GM21717 (cell line): ENCODE results near the gene HMG20A.

Source experiments
- ATAC-seq: cut with Tn5 transposase; IDR thresholded peaks from one replicate; pipeline ENCODE4 v1.9.1; 2021; ENCODE audit warnings: mild to moderate bottlenecking, moderate library complexity; ENCODE audit not compliant: unreplicated experiment

The HMG20A gene

DNA sequence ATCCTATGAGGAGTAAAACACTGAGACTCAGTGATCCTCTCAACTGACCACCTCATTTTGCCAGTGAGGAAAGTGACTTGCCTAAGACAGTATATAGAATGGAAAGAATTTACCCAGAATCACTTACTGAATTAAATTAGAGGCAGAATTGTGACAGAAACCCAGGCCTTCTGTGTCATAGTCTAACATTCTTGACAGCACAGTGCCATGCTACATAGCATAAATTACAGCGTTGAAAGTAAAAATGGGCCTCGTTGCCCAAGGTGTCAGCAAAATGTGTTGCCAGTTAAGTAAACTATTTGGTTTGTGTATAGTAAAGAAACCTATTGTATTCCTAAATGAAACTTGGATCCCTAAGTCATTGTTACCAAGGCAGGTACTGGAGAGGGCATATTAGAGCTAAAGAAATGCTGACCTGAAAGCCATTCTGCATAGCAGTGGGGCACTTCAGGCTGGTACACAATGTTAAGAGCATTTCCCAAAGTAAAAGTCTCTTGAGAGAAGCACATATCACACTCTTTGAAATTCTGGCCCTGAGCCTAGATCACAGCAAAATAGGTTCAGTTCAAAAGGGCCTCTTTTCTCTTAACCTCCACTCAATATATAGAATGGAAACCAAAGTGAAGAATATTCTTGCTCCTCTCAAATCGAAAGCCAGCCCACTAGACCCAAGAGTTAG, 53.8 kb downstream of the HMG20A start:
- no peak for ATAC-seq

DNA sequence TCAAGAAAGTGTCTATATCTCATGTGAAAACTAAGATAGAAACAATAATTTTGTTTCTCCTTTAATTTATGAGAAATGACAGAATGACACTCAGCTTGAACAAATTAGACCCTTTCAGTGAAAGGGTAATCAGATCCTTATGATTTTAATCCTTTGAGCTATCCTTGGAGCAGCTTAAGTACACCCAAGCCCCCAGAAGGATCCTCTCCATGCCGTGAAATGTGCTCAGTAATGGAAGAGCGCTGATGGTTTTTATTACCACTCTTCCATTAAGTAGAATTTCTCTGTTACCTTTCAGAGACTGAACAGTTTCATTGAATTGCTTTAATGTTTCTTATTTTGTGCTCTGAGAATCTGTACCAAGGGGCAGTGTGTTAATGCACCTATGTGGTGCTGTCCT, 54.3 kb downstream of the HMG20A start:
- ATAC-seq, result no peak

DNA sequence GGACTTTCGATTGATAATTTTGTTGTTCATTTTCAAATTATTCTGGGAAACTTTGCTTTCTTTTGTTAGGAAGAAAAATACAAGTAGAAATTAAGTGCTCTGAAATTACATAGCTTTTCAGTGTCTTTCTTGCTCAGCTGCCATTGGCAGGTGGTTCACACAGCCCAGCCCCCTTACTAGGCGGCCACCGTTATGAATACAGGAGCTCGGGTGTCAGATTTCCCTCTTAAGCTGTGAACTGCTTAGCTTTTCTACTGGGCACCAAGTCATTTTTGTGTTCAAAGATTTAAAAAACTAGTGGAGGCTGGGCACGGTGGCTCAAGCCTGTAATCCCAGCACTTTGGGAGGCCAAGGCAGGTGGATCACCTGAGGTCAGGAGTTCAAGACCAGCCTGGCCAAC, 55.2 kb downstream of the HMG20A start:
- ATAC-seq, result no peak

DNA sequence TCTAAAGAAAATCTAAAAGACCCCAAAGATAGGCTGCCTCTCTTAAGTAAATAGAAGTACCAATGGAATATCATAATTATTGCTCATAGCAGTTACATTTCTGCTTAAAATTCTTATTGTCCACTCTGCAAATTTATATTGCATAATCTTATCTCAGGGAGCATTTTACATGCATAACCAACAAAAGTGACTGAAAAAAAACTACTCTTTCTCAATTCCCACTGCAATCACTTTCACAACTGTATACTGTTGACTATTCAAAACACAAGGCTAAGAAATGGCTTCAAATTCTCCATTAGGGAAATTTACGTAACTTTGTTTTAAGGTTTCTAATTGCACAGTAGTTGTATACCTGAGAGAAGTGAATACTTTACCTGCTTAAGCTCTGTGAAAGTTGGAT, 56.3 kb downstream of the HMG20A start:
- ATAC-seq, result no peak

DNA sequence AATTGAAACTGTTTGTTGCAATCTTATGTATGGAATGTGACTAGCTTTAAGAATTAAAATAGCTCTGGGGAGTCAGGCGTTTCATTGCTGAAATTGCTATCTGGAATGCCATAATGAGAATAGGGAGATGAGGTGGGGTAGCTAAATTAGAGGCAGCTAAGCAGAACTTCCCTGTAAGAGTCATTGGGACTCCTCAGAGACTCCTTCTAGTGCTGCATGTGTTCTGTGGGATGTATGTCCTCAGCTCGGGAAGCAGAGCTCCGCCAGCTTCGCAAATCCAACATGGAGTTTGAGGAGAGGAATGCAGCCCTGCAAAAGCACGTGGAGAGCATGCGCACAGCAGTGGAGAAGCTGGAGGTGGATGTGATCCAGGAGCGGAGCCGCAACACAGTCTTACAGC, 57.4 kb downstream of the HMG20A start:
- ATAC-seq, result no peak

DNA sequence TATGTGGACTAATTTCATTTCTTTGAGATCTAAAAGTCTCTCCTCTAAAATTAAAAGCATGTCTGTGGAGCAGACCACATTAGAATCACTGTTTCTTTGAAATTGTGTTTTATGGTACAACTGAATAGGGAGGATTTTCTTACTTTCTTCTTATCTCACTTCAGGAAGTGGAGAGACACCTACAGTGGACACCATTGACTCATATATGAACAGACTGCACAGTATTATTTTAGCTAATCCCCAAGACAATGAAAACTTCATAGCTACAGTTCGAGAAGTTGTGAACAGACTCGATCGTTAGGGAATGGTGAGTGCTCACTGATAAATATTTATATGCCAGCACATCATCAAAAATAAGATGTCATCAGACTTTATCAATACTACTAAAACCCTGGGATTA, 58.3 kb downstream of the HMG20A start:
- ATAC-seq, result no peak

DNA sequence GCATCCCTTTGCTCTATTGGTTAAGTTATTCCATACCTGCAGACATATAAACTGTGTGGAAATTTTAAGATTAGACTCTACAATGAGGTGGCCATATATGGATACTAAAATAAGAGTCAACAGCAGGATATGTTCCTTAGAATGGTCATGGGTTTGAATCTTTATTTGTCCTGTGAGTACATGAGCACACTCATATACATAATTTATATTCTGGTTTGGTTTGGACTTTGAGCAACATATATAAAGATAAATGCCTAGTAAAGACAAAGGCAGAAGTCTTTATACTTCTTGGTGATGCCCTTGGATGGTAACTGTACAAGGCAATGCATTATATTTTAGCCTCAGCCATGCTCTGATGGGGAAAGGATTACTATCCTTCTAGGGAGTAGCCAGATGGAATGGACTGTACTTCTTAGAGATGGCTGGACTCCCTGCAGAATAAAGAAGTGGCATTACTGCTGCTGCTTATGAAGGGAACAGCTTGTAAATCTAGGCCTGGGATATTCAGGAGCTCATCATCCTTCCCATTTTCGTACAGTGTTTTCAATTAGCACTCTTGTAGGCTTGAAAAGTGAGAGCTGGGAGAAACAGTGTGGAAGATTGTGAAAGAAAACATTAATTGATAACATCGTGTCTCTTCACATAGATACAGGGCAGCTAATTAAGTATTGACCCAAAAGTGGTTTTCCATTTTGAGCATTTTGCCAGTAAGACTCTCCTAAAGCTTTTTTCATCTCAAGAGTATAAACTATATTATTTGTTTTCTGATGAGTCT, 60.4 kb downstream of the HMG20A start:
- no peak for ATAC-seq

DNA sequence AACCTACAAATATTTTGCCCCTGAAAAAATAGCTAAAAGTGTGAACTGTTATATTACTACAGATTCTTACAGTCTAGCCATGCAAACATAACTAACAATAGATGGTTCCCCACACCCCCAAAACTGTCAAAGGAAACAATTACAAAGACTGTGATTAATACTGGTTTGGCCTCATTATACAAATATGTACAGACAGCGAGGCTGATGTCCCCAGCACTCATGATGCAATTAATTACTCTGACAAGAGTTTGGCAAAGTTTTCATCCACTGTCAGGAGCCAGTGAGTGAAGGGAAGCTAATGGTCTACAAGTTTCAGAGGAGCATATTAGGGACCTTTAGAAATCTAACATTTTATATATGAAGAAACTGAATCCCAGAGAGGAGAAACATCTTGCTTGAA, 61.0 kb downstream of the HMG20A start:
- no peak for ATAC-seq

DNA sequence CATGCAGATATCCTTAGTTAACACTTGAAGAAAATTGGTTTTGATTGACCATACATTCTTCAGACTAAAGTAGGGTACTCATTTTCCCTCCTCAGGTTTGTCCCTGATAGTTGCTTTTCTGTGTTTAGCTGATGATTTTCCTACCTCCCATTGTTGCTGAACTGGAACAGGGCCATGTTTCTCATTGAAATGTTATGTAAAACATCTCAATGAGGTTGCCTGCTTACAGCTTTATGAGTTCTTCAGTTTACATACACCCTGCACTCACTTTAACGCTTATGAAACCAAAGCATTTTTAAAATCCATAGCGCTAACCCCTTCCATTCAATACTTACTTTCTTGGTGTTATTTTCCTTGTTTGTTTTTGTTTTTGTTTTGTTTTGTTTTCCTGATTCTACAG, 61.9 kb downstream of the HMG20A start:
- no peak for ATAC-seq

DNA sequence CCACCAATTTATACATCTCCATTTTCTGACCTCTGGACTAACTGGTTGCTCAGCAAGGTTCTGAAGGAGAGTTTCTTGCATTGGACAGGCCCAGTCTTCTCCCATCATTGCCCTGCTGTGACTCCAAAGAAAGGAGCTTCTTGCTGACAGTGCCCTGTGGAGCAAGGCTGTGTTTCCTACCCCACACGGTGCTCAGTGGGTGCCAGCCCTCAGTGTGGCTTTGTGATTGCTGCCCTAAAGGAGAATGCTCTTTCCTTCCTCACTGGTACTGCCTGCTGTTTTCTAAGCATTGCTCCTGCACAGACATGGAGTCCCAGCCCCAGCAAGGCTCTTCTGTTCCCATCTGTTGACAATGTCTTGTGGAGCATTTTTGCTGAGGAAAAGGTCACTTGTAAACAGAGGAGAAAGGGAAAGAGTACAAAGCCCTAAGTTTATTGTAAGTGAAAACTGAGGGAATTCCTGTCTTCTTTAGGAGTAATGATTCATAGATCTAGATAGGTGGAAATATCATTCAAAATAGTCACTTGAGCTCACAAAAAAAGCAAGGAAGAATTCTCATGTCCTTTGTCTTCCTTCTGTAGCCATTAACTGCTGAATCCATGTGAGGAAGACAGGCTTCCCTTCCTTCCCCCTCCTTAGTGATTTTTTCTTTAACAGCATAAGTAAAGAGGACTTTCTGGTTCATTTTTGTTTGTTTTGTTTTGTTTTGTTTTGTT, 62.9 kb downstream of the HMG20A start:
- ATAC-seq, result no peak

DNA sequence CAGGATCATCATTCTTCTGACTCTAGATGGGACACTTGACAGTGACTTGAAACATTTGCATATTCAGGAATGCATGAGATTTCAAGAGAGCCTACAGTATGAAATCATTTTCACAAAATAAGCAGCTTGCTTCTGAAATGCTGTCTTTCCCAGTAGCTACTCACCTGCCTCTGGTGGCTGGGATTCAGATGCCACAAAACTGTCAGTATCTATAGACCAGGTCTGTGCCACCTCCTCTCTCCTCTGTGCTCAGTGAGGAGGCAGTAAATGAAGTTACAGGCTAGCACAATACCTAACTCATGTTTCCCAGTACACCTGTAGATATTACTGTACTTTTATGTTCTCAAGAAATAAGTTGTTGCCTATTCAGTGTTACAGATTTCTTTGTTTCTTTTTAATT, 64.3 kb downstream of the HMG20A start:
- ATAC-seq, result no peak

DNA sequence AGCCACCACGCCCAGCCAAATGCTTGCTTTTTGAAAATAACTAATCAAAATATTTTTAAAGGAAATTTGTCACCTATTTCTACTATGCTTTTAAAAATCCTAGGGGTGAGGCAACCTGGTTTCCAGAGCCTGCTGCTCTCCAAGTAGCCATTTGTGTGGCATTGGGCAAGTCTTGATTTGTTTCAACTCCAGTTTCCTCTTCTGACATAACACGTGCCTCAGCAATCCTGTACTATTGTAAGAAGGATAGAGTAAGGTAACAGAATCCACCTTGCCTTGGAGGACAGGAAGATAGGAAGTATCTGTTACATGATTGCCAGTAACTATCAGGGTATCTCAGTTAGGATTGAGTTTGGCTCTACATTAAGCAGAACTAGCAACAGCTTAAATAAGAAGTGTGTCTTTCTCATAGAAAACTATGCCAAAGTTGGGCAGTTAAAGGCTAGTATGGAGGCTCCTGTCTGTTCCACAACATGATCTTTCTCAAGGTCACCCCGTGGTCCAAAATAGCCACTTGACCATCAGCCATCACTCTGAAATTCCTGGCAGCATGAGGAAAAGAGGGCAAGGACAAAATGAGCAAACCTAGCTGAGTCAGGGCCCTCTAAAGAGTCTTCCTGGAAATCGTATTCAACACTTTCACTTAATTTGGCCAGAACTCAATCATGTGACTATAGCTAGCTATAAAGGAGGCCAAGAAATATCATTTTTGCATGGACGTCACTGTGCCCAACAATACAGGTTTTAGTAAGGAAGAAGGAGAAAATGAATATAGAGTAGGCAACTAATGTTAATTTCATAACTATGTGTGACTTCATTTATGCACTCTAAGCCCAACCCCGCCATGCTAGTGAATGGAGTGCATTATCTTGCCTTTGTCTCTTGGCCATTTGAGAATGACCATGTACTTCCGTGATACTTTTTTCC, 66.1 kb downstream of the HMG20A start:
- no peak for ATAC-seq

DNA sequence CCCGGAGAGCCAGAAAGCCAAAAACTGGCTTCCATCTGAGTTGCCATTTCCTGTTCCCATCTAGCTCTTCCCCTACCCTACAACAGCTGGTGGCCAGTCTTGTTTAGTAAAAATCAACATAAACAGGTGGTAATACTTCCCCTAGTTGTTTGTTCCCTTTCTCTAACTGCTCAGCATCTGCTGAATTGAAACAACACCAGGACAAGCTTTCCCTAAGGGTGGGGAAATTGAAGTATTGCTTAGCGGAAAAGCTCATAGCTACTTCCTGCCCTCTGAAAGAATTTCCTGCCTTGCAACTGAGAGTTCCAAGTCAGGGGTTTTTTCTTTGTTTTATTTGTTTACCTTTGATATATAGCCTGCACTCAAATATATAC, 66.8 kb downstream of the HMG20A start:
- ATAC-seq, result no peak

DNA sequence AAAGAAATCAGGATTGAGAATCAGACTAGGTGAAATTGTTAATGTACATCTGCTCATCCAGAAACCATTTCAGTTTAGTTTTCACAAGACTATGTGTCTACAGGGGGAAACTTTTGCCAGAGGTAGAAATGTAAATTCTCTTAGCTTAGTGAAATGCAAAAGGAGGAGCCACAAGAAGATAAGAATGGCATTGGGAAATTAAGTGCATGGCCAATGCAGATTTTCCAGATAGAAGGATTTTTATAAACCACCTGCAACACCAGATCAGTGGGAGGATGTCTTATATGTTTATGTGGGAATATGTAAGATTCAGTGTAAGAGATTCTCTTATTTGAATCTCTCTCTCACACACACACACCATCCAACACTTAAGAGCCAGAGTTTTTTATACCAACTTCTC, 67.2 kb downstream of the HMG20A start:
- no peak for ATAC-seq

DNA sequence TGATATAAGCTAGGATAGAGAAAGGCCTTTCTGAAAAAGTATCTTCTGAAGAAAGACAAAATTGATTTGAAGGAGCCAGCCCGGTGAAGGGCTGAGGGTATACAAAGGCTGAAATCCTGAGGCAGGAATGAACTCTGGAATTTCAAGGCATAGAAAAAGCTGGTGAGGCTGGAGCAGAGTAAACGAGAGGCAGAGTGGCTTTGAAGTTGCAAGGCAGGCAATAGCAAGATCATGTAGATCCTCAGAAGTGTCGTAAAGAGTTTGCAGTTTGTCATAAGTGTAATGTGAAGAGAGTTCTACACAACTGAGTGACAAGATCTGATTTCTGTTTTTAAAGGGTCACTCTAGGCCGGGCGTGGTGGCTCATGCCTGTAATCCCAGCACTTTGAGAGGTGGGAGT, 69.0 kb downstream of the HMG20A start:
- ATAC-seq, result no peak

DNA sequence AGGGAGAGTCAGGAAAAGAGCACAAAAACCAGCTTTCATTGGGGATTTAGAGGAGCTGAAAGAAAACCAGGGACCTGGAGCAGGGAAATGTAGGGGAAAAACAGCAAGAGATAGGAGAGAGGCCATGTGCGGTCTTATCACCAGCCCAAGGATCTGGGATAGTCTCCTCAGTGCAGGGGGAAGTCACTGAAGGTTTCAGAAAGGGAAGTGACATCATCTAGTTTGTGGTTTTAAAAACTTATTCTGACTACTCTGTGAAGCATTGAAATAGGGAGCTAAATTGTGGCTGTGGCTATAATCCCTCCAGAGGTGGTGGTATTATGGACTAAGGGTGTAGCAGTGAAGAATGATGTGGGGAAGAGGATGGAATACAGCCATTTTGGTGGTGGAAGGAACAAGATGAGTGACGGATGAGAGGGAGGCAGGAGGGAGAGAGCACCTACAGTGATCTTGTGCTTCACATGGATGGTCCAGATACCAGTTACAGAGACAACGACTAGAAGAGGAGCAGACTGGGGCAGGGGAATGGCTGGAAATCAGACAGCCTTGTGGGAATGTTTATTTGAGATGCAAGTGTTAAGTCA, 72.7 kb downstream of the HMG20A start:
- peak; percentile 58 for ATAC-seq

DNA sequence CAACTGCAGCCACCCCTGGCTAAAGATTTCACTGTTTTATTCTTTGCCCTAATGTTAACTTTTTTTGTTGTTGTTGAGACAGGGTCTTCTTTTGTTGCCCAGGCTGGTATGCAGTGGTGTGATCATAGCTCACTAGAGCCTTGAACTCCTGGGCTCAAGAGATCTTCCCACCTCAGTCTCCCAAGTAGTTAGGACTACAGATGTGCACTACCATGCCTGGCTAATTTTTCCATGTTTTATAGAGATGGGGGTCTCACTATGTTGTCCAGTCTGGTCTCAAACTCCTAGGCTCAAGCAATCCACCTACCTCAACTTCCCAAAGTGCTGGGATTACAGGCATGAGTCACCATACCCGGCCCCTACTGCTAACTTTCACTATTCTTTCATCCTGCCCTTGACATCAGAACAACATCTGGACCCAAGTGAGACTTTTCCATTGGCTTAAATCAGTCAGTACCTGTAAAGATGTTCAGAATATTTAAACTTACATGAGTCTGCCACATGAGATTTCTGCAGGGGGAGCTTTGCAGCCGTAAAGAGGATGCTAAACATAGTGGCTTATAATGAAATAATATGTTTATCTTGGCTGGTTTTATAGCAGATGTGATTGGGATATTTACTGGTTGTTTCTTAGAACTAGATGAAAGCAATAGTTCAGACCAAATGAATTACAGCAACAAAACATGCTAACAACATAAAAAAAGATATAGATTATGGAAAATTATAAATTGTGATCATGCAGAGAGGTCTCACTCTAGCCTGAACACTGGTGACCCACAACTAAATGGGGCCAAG, 73.6 kb downstream of the HMG20A start:
- ATAC-seq, result no peak

DNA sequence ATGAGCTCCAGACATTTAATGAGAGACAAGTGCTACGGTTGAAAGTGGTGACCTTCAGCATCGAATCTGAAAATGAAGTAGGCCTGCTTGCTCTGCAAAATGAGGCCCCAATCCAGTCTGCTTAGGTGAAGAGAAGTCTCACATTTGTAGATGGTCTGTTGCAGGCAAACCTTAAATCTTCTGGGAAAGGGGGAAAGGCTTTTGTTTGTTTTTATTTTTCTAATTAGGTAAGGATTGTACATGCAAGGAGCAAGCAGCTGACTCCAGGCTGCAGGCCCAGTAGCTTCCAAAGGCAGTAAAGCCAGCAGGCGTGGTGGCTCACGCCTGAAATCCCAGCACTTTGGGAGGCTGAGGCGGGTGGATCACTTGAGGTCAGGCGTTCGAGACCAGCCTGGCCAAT, 74.3 kb downstream of the HMG20A start:
- no peak for ATAC-seq

DNA sequence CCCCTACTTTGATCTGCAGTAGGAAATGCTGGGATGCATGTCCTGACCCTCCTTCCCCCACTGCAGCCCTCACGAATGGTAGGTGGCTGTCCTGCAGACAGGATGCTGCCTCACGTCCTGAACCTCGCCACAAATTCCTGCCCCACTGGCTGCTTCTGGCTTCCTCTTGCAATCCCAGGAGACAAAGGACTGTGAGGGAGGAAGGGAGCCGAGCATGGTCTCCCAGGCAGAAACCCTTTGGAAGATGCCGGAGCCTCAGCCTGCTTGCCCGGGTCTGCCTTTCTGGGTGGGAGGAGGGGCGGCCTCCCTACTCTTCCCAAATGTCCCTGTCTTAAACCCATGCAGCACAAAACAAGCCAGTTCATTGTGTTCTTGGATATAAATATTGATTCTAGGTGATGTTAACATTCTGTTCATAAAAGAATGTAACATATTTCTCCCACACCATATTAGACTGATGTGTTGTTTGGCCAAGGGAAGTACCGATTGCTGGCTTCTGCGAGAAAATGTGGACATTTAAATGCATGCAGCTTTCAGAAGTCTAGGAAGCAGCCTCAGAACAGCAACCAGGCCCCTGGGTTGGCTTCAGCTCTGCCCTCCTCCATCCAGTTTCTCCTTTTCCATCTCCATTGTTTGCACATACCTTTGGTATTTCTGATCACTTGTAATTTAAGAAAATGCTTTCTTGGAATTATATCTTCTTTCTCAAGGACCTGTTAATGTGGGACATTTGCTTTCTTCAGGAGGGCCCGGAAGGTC, 75.3 kb downstream of the HMG20A start:
- ATAC-seq, result no peak
